Measurements from ENCODE around the gene SSH2.
"Not testable (repeated sequence)": the region's sequence is repeated elsewhere in the genome, so short reads cannot be mapped to it uniquely, and the experiment has no call there.

Gene SSH2

DNA sequence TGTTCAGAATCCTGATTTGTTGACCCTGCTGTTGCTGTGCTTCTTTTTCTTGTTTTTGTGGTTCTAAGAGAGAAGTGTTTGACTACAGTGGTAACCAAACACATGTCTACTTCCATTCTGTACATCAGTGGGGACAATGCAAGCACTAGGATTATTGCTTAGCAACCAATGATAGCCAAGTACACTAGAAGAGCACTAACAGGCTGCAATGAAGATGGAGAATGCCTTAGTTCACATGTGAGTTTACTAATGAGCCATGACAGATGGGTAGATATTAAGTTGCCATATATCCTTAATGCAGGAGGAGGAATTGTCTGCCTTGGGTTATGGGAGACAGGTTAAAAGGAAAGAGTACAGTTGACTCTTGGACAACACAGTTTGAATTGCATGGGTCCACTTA, 19.7 kb upstream of the SSH2 start:
- no peak overlapping the region for H3K9ac ChIP-seq (ENCODE audit: low read length)
- no peaks in the 10 kb centered on the region for H3K36me3 ChIP-seq (ENCODE audit: control insufficient read depth, insufficient read depth, low read length)
- no peak overlapping the region for H3K4me3 ChIP-seq (ENCODE audit: low read length)
- H3K27ac ChIP-seq (ENCODE audit: low read depth, low read length) = no peak overlapping the region
- no peaks in the 10 kb centered on the region for H3K27me3 ChIP-seq (ENCODE audit: control insufficient read depth, insufficient read depth, low read length)
- H3K4me1 ChIP-seq (ENCODE audit: control insufficient read depth, insufficient read depth, low read length) = no peaks in the 10 kb centered on the region

DNA sequence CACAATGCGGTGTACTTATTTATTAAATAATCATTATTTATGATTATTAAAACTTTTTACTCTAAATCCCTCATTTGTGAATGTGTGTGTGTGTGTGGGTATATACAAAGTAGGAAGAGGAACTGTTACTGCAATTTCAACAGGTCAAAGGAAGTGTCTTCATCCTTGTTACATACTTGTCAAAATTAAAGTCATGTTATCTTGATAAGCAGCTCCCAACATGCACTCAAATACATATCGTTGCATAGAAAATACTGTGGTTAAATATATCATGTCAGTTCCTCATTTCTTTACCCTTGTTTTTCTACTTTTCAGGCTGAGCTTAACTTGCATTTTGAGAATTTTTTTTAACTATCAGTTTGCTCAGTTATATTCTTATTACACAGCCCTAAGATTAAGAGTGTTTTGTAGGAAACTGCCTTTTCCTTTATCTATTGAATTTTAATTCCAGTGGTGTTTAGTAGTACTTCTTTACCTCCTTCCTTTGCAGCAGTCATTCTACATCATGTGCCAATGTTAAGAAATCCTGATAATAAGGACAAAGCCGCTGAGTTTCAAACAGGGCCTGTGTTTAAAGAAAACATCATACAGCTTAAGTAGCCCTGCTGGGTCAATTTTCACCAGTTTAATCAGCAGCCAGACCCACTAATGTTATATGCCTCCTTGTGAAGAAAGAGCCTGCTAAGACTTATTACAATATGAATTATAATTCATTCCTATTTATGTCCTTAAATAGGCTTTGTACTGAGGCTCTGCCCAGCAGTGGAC, 18.6 kb upstream of the SSH2 start:
- no peak overlapping the region for H3K9ac ChIP-seq (ENCODE audit: low read length)
- no peak overlapping the region for H3K4me3 ChIP-seq (ENCODE audit: low read length)
- H3K4me1 ChIP-seq (ENCODE audit: control insufficient read depth, insufficient read depth, low read length) = no peaks in the 10 kb centered on the region
- no peaks in the 10 kb centered on the region for H3K36me3 ChIP-seq (ENCODE audit: control insufficient read depth, insufficient read depth, low read length)
- no peak overlapping the region for H3K27ac ChIP-seq (ENCODE audit: low read depth, low read length)
- H3K27me3 ChIP-seq (ENCODE audit: control insufficient read depth, insufficient read depth, low read length) = no peaks in the 10 kb centered on the region

GRCh38 chr17:29945281-29945680, 15.3 kb upstream of the SSH2 start:
- Histone ChIP-seq H3K4me1 (ENCODE audit: control insufficient read depth, insufficient read depth, low read length) (no peaks in the 10 kb centered on the region), H3K4me3 (ENCODE audit: low read length) (no peak overlapping the region), H3K27ac (ENCODE audit: low read depth, low read length) (no peak overlapping the region), H3K9ac (ENCODE audit: low read length) (no peak overlapping the region), H3K27me3 (ENCODE audit: control insufficient read depth, insufficient read depth, low read length) (no peaks in the 10 kb centered on the region), H3K36me3 (ENCODE audit: control insufficient read depth, insufficient read depth, low read length) (no peaks in the 10 kb centered on the region)

- Histone ChIP-seq H3K9ac (ENCODE audit: low read length) (no peak within 1 kb of the TSS), H3K27me3 (ENCODE audit: control insufficient read depth, insufficient read depth, low read length) (no peaks in the 10 kb centered on the region), H3K4me1 (ENCODE audit: control insufficient read depth, insufficient read depth, low read length) (no peaks in the 10 kb centered on the region), H3K27ac (ENCODE audit: low read depth, low read length) (no peak within 1 kb of the TSS), H3K4me3 (ENCODE audit: low read length) (no peak within 1 kb of the TSS), H3K36me3 (ENCODE audit: control insufficient read depth, insufficient read depth, low read length) (no peaks in the 10 kb centered on the region)
These were observed 11.3 kb upstream of the SSH2 start, which contains the start of gene EFCAB5 for GRCh38 chr17:29941334-29941733. Gene EFCAB5 (plus strand): TSS chr17:29941634. CDS start chr17:29941797, 163 bp downstream.

DNA sequence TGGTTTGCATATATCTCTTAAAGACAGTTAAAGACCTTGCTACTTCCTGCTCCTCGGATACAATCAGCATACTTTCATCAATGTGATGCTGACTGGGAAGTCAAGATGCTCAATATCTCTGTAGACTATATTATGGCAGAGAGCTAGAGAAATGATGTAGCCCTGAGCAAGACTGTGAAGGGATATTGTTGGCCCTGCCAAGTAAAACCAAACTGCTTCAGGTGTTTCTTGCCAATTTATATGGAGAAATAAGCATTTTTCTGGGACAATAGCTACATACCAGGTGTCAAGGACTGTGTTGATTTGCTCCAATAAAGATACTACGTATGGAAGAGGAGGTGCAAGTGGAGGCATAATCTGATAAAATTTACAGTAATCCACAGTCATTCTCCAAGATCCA, 6.7 kb upstream of the SSH2 start:
- H3K27me3 ChIP-seq (ENCODE audit: control insufficient read depth, insufficient read depth, low read length) = no peaks in the 10 kb centered on the region
- no peak overlapping the region for H3K4me3 ChIP-seq (ENCODE audit: low read length)
- H3K27ac ChIP-seq (ENCODE audit: low read depth, low read length) = no peak overlapping the region
- H3K36me3 ChIP-seq (ENCODE audit: control insufficient read depth, insufficient read depth, low read length) = no peaks in the 10 kb centered on the region
- no peak overlapping the region for H3K9ac ChIP-seq (ENCODE audit: low read length)
- H3K4me1 ChIP-seq (ENCODE audit: control insufficient read depth, insufficient read depth, low read length) = no peaks in the 10 kb centered on the region

DNA sequence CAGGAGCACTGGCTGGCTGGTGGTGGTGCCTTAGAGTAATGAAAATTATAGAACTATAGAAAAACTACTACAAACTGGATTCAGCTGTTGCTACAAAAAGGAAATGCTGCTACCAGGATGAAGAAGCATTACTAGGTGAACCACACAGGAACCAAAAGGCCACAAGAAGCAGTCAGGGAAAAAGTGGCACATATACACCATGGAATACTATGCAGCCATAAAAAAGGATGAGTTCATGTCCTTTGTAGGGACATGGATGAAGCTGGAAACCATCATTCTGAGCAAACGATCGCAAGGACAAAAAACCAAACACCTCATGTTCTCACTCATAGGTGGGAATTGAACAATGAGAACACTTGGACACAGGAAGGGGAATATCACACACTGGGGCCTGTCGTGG, 5.9 kb upstream of the SSH2 start:
- not testable (repeated sequence) for H3K9ac ChIP-seq (ENCODE audit: low read length); H3K27me3 ChIP-seq (ENCODE audit: control insufficient read depth, insufficient read depth, low read length); H3K4me3 ChIP-seq (ENCODE audit: low read length); H3K4me1 ChIP-seq (ENCODE audit: control insufficient read depth, insufficient read depth, low read length); H3K36me3 ChIP-seq (ENCODE audit: control insufficient read depth, insufficient read depth, low read length); H3K27ac ChIP-seq (ENCODE audit: low read depth, low read length)

DNA sequence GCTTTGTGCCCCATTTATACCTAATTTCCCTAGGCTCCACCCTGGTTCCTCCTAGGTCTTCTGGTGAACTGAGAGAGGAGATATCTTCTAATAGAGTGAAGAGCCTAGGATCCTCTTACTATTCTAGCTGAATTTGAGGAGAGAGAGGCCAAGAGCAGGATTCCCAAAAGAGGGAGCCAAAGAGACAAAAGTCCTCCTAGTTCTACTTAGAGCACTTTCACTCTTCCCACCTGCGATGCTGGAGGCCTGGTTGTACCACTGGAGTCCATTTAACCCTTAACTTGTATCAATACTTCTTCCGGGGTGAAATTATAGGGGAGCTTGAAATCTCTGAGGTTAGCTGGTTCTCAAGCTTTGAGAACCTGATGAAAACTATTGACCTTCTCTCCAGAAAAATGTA, 3.4 kb upstream of the SSH2 start:
- no peak overlapping the region for H3K27ac ChIP-seq (ENCODE audit: low read depth, low read length)

GRCh38 chr17:29931231-29931932, 1.4 kb upstream of the SSH2 start:
- Histone ChIP-seq H3K36me3 (ENCODE audit: control insufficient read depth, insufficient read depth, low read length) (no peaks in the 10 kb centered on the region), H3K27me3 (ENCODE audit: control insufficient read depth, insufficient read depth, low read length) (no peaks in the 10 kb centered on the region), H3K27ac (ENCODE audit: low read depth, low read length) (no peak overlapping the region), H3K9ac (ENCODE audit: low read length) (no peak overlapping the region), H3K4me1 (ENCODE audit: control insufficient read depth, insufficient read depth, low read length) (peaks cover 8% of the 10 kb centered on the region), H3K4me3 (ENCODE audit: low read length) (peak overlapping the region; percentile 87)

More for the DNA sequence above, 3.4 kb upstream of the SSH2 start:
- Histone ChIP-seq H3K4me3 (ENCODE audit: low read length) (no peak overlapping the region), H3K9ac (ENCODE audit: low read length) (no peak overlapping the region), H3K27me3 (ENCODE audit: control insufficient read depth, insufficient read depth, low read length) (no peaks in the 10 kb centered on the region), H3K4me1 (ENCODE audit: control insufficient read depth, insufficient read depth, low read length) (peaks cover 6% of the 10 kb centered on the region), H3K36me3 (ENCODE audit: control insufficient read depth, insufficient read depth, low read length) (no peaks in the 10 kb centered on the region)

- peak overlapping the region; percentile 35 for H3K27ac ChIP-seq (ENCODE audit: low read depth, low read length)
- no peaks in the 10 kb centered on the region for H3K36me3 ChIP-seq (ENCODE audit: control insufficient read depth, insufficient read depth, low read length)
- peak overlapping the region; percentile 87 for H3K4me3 ChIP-seq (ENCODE audit: low read length)
- H3K27me3 ChIP-seq (ENCODE audit: control insufficient read depth, insufficient read depth, low read length) = no peaks in the 10 kb centered on the region
- peak overlapping the region; percentile 22 for H3K9ac ChIP-seq (ENCODE audit: low read length)
- peaks cover 8% of the 10 kb centered on the region for H3K4me1 ChIP-seq (ENCODE audit: control insufficient read depth, insufficient read depth, low read length)
These were observed 482 bp upstream of the SSH2 start for GRCh38 chr17:29930409-29931010.

DNA sequence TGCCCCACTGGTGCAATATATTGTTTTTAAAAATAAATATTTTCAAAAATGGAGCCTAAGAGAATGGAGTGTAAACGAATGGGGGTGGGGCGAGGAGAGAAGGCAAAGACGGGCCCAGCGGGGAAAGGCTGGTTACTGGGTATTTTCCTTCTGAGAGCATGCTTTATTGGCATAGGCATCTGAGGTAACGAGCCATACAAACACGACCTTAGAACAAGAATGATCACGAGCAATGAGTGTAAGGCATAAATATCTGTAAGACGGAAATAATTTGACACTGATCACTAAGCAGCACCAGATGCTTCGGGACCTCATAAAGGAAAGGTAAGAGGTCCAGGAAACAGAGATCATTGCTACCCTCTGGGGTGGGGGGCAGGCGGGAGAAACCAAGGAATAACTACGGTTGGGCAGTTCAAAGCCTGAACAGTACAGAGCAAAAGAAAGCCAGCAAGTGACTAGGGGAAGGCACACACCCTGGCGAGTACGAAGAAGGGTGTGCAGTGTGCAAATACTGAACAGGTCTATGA, 959 bp downstream of the SSH2 start:
- H3K36me3 ChIP-seq (ENCODE audit: control insufficient read depth, insufficient read depth, low read length) = no peaks in the 10 kb centered on the region
- peaks cover 8% of the 10 kb centered on the region for H3K4me1 ChIP-seq (ENCODE audit: control insufficient read depth, insufficient read depth, low read length)
- H3K9ac ChIP-seq (ENCODE audit: low read length) = peak overlapping the region; percentile 46
- H3K27me3 ChIP-seq (ENCODE audit: control insufficient read depth, insufficient read depth, low read length) = no peaks in the 10 kb centered on the region
- peak overlapping the region; percentile 35 for H3K27ac ChIP-seq (ENCODE audit: low read depth, low read length)
- H3K4me3 ChIP-seq (ENCODE audit: low read length) = peak overlapping the region; percentile 87

DNA sequence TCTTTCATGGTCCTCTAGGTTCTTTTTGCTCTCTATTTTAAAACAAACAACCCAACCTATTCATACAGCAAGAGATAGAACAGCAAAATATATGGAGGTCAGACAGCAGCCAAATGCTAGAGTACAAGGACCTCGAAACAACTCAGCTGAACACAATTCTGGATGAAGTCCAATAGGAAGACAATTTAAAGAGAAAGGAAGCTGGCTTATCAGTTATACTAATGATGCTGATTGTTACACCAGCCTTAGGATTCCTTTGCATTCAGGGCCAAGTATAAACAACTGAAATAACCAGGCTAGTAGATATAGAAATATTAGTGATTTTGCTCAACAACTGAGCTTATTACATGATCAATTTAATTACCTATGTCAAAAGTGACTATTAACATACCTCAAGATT, 2.5 kb downstream of the SSH2 start:
- Histone ChIP-seq H3K27ac (ENCODE audit: low read depth, low read length) (no peak overlapping the region), H3K9ac (ENCODE audit: low read length) (no peak overlapping the region), H3K4me1 (ENCODE audit: control insufficient read depth, insufficient read depth, low read length) (peaks cover 8% of the 10 kb centered on the region), H3K27me3 (ENCODE audit: control insufficient read depth, insufficient read depth, low read length) (no peaks in the 10 kb centered on the region), H3K4me3 (ENCODE audit: low read length) (no peak overlapping the region), H3K36me3 (ENCODE audit: control insufficient read depth, insufficient read depth, low read length) (no peaks in the 10 kb centered on the region)

GRCh38 chr17:29924786-29925185, 5.2 kb downstream of the SSH2 start:
- no peaks in the 10 kb centered on the region for H3K36me3 ChIP-seq (ENCODE audit: control insufficient read depth, insufficient read depth, low read length)
- H3K27ac ChIP-seq (ENCODE audit: low read depth, low read length) = no peak overlapping the region
- H3K4me3 ChIP-seq (ENCODE audit: low read length) = no peak overlapping the region
- H3K27me3 ChIP-seq (ENCODE audit: control insufficient read depth, insufficient read depth, low read length) = no peaks in the 10 kb centered on the region
- H3K9ac ChIP-seq (ENCODE audit: low read length) = no peak overlapping the region
- peaks cover 2% of the 10 kb centered on the region for H3K4me1 ChIP-seq (ENCODE audit: control insufficient read depth, insufficient read depth, low read length)

All from rectal smooth muscle tissue (tissue), 1 donor.